ENCODE results near the gene DNASE1L2.
"Not testable (repeated sequence)": the region's sequence is repeated elsewhere in the genome, so short reads cannot be mapped to it uniquely, and the experiment has no call there.

The DNASE1L2 gene

GRCh38 chr16:2240331-2240730 lies 4.1 kb downstream of the DNASE1L2 start:
- not testable (repeated sequence) for DNase-seq (ENCODE audit: low read depth)

GRCh38 chr16:2242598-2242997 lies 6.4 kb downstream of the DNASE1L2 start:
- no peak for DNase-seq (ENCODE audit: low read depth)

GRCh38 chr16:2243031-2243528 lies 6.8 kb downstream of the DNASE1L2 start:
- DNase-seq (ENCODE audit: low read depth) = no peak

GRCh38 chr16:2243781-2244180 lies 7.5 kb downstream of the DNASE1L2 start:
- DNase-seq (ENCODE audit: low read depth) = no peak

GRCh38 chr16:2244301-2244700 lies 8.1 kb downstream of the DNASE1L2 start:
- no peak for DNase-seq (ENCODE audit: low read depth)

- no peak for DNase-seq (ENCODE audit: low read depth)
Measured at GRCh38 chr16:2244926-2245795, 8.9 kb downstream of the DNASE1L2 start.

- DNase-seq (ENCODE audit: low read depth) = no peak
Measured at GRCh38 chr16:2246301-2246885, 10.1 kb downstream of the DNASE1L2 start.

GRCh38 chr16:2250652-2251295 lies 14.5 kb downstream of the DNASE1L2 start:
- no peak for DNase-seq (ENCODE audit: low read depth)

- peak; percentile 70 for DNase-seq (ENCODE audit: low read depth)
Measured at GRCh38 chr16:2251296-2252111, 15.3 kb downstream of the DNASE1L2 start, which contains the start of gene ECI1. TSS of gene ECI1 (minus strand) at chr16:2251587. CDS start at chr16:2251566, 21 bp downstream.

GRCh38 chr16:2252806-2253148 lies 16.5 kb downstream of the DNASE1L2 start:
- DNase-seq (ENCODE audit: low read depth) = no peak

GRCh38 chr16:2253293-2253692 lies 17.0 kb downstream of the DNASE1L2 start:
- DNase-seq (ENCODE audit: low read depth) = no peak

GRCh38 chr16:2256531-2257140 lies 20.4 kb downstream of the DNASE1L2 start:
- DNase-seq (ENCODE audit: low read depth) = no peak

GRCh38 chr16:2257726-2258125 lies 21.5 kb downstream of the DNASE1L2 start:
- DNase-seq (ENCODE audit: low read depth) = no peak

- DNase-seq (ENCODE audit: low read depth) = not testable (repeated sequence)
Measured at GRCh38 chr16:2258530-2258929, 22.3 kb downstream of the DNASE1L2 start.

GRCh38 chr16:2260250-2260649 lies 24.0 kb downstream of the DNASE1L2 start:
- DNase-seq (ENCODE audit: low read depth) = no peak

GRCh38 chr16:2263026-2263425 lies 26.8 kb downstream of the DNASE1L2 start:
- not testable (repeated sequence) for DNase-seq (ENCODE audit: low read depth)

GRCh38 chr16:2266887-2267286 lies 30.6 kb downstream of the DNASE1L2 start:
- not testable (repeated sequence) for DNase-seq (ENCODE audit: low read depth)

GRCh38 chr16:2267505-2267912 lies 31.3 kb downstream of the DNASE1L2 start:
- DNase-seq (ENCODE audit: low read depth) = not testable (repeated sequence)

- DNase-seq (ENCODE audit: low read depth) = peak; percentile 90
Measured at GRCh38 chr16:2267913-2268666, 31.8 kb downstream of the DNASE1L2 start, which contains the start of gene RNPS1. TSS of gene RNPS1 (minus strand) at chr16:2268126. CDS start at chr16:2264643, 3,483 bp downstream.

- DNase-seq (ENCODE audit: low read depth) = no peak
Measured at GRCh38 chr16:2270070-2270462, 33.8 kb downstream of the DNASE1L2 start.
